Measurements from ENCODE around the gene DHX57.
"Not testable (repeated sequence)": the region's sequence is repeated elsewhere in the genome, so short reads cannot be mapped to it uniquely, and the experiment has no call there.

DHX57 gene

GRCh38 chr2:38795016-38795415, 80.7 kb downstream of the DHX57 start:
- not testable (repeated sequence) for DNase-seq

GRCh38 chr2:38794235-38794946, 81.3 kb downstream of the DHX57 start:
- DNase-seq = no peak

GRCh38 chr2:38793511-38793910, 82.2 kb downstream of the DHX57 start:
- no peak for DNase-seq

GRCh38 chr2:38792751-38793150, 83.0 kb downstream of the DHX57 start:
- DNase-seq = no peak

GRCh38 chr2:38792321-38792720, 83.4 kb downstream of the DHX57 start:
- DNase-seq = not testable (repeated sequence)

- DNase-seq = no peak
These were observed 84.0 kb downstream of the DHX57 start for GRCh38 chr2:38791744-38792143.

GRCh38 chr2:38789691-38790090, 86.0 kb downstream of the DHX57 start:
- no peak for DNase-seq

GRCh38 chr2:38788306-38788705, 87.4 kb downstream of the DHX57 start:
- no peak for DNase-seq

GRCh38 chr2:38783586-38783985, 92.1 kb downstream of the DHX57 start:
- no peak for DNase-seq

GRCh38 chr2:38778687-38779082, 97.0 kb downstream of the DHX57 start:
- DNase-seq = no peak

- no peak for DNase-seq
These were observed 99.2 kb downstream of the DHX57 start for GRCh38 chr2:38776531-38776930.

- DNase-seq = no peak
These were observed 99.9 kb downstream of the DHX57 start for GRCh38 chr2:38775921-38776225.

- no peak for DNase-seq
These were observed 100.4 kb downstream of the DHX57 start for GRCh38 chr2:38775097-38775920.

- no peak for DNase-seq
These were observed 104.1 kb downstream of the DHX57 start for GRCh38 chr2:38771632-38772031.

GRCh38 chr2:38765551-38765950, 110.2 kb downstream of the DHX57 start:
- DNase-seq = no peak

GRCh38 chr2:38765149-38765548, 110.6 kb downstream of the DHX57 start:
- DNase-seq = no peak

- no peak for DNase-seq
These were observed 112.0 kb downstream of the DHX57 start for GRCh38 chr2:38763728-38764127.

- DNase-seq = no peak
These were observed 112.5 kb downstream of the DHX57 start for GRCh38 chr2:38763228-38763627.

GRCh38 chr2:38755891-38756290, 119.8 kb downstream of the DHX57 start:
- DNase-seq = not testable (repeated sequence)

- no peak for DNase-seq
These were observed 121.2 kb downstream of the DHX57 start for GRCh38 chr2:38754506-38754905.

- no peak for DNase-seq
These were observed 121.7 kb downstream of the DHX57 start for GRCh38 chr2:38754049-38754448.

- no peak for DNase-seq
These were observed 123.9 kb downstream of the DHX57 start for GRCh38 chr2:38751596-38752410.

GRCh38 chr2:38750891-38751595, 124.7 kb downstream of the DHX57 start, which contains the start of gene SRSF7:
SRSF7 (minus strand) TSS chr2:38751361; CDS start chr2:38751256, 105 bp downstream.
- peak; percentile 98 for DNase-seq
